Neutrophil (primary cell): ENCODE data around the gene HOXB8.

Experiments used
- H3K27ac ChIP-seq: fragments of 200-600 bp; sonication (generic); 2 replicates; pipeline ENCODE4 v1.5.1; 2016; ENCODE audit warnings: mild to moderate bottlenecking, moderate library complexity
- H3K27me3 ChIP-seq: fragments of 200-600 bp; sonication (generic); 2 replicates; pipeline ENCODE4 v1.6.0; 2016; ENCODE audit warnings: mild to moderate bottlenecking
- H3K36me3 ChIP-seq: fragments of 200-600 bp; sonication (generic); 2 replicates; pipeline ENCODE4 v1.5.1; 2017
- H3K4me1 ChIP-seq, 2 experiments: fragments of 200-600 bp in 1 of 2; sonication (generic) in 1 of 2; 1 replicate in 1 of 2; 2 replicates in 1 of 2; pipeline versions ENCODE4 v1.5.1 to v1.6.1; 2013 to 2016; ENCODE audit warnings: low read depth in 1 of 2, low read length in 1 of 2, mild to moderate bottlenecking in 1 of 2, moderate library complexity in 1 of 2; ENCODE audit not compliant: control insufficient read depth in 1 of 2, insufficient read depth in 1 of 2
- H3K4me3 ChIP-seq, 2 experiments: fragments of 200-600 bp in 1 of 2; sonication (generic) in 1 of 2; 1 replicate in 1 of 2; 2 replicates in 1 of 2; pipeline ENCODE4 v1.5.1; 2013 to 2016; ENCODE audit warnings: low read depth in 1 of 2, low read length in 1 of 2, mild to moderate bottlenecking in 1 of 2, moderate library complexity in 1 of 2
- H3K9me3 ChIP-seq: fragments of 200-600 bp; sonication (generic); 2 replicates; pipeline ENCODE4 v1.5.1; 2016
- CTCF ChIP-seq: fragments of 200-600 bp; sonication (generic); IDR thresholded peaks from 2 replicates; pipeline ENCODE4 v1.5.1; 2016; ENCODE audit warnings: antibody characterized with exemption

HOXB8 gene

GRCh38 chr17:48565925-48566710, 49.0 kb downstream of the HOXB8 start:
- H3K4me3 ChIP-seq = no peak overlapping the region
- H3K4me1 ChIP-seq = no peaks in the 10 kb centered on the region
- peaks cover 100% of the 10 kb centered on the region for H3K27me3 ChIP-seq
- no peak overlapping the region for H3K27ac ChIP-seq
- no peaks in the 10 kb centered on the region for H3K36me3 ChIP-seq
- no peak for TF ChIP-seq CTCF
- no peaks in the 10 kb centered on the region for H3K9me3 ChIP-seq

GRCh38 chr17:48565022-48565554, 50.0 kb downstream of the HOXB8 start:
- Histone ChIP-seq H3K9me3 (no peaks in the 10 kb centered on the region), H3K27me3 (peaks cover 100% of the 10 kb centered on the region), H3K36me3 (no peaks in the 10 kb centered on the region), H3K27ac (no peak overlapping the region), H3K4me1 (no peaks in the 10 kb centered on the region), H3K4me3 (no peak overlapping the region)
- no peak for TF ChIP-seq CTCF

- H3K4me3 ChIP-seq = no peak overlapping the region
- H3K4me1 ChIP-seq = no peaks in the 10 kb centered on the region
- H3K36me3 ChIP-seq = no peaks in the 10 kb centered on the region
- H3K27ac ChIP-seq = no peak overlapping the region
- peaks cover 100% of the 10 kb centered on the region for H3K27me3 ChIP-seq
- no peaks in the 10 kb centered on the region for H3K9me3 ChIP-seq
- TF ChIP-seq CTCF = no peak
Observed at GRCh38 chr17:48564188-48565021, 50.7 kb downstream of the HOXB8 start.

GRCh38 chr17:48563867-48564187, 51.3 kb downstream of the HOXB8 start:
- no peak for TF ChIP-seq CTCF
- H3K9me3 ChIP-seq = no peaks in the 10 kb centered on the region
- no peaks in the 10 kb centered on the region for H3K4me1 ChIP-seq
- H3K27me3 ChIP-seq = peaks cover 100% of the 10 kb centered on the region
- H3K27ac ChIP-seq = no peak overlapping the region
- H3K36me3 ChIP-seq = no peaks in the 10 kb centered on the region
- no peak overlapping the region for H3K4me3 ChIP-seq

- TF ChIP-seq CTCF = no peak
- H3K36me3 ChIP-seq = no peaks in the 10 kb centered on the region
- H3K4me1 ChIP-seq = no peaks in the 10 kb centered on the region
- H3K27ac ChIP-seq = no peak overlapping the region
- no peak overlapping the region for H3K4me3 ChIP-seq
- peaks cover 100% of the 10 kb centered on the region for H3K27me3 ChIP-seq
- no peaks in the 10 kb centered on the region for H3K9me3 ChIP-seq
Observed at GRCh38 chr17:48563385-48563838, 51.7 kb downstream of the HOXB8 start.
